IPS-11a (cell line): ENCODE data around the gene DDX18.
A peak's percentile ranks its signal among the peaks of the same experiment; 100 is the strongest.

Source experiments
- H3K4me3 ChIP-seq: one replicate; pipeline ENCODE4 v1.5.1; 2013; ENCODE audit warnings: low read depth, low read length, control low read depth

Gene DDX18

DNA sequence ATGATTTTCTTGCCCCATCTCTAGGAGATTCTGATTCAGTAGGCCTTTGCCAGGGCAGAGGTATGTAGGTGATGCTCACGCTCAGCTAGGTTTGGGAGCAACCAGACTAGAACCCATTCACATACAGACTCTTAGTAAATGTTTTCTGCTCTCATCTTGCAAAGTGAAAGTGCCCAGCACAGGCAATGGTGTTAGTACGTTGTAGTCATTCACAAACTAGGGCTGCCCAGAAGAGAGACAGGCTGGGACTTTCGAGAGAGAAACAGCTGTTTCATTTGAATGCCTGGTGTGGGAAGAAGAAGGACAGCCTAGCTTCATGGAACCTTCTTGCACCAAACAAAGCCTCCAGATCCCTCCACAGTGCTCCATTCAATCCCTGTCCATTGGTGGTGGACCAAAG, 19.4 kb downstream of the DDX18 start:
- H3K4me3 ChIP-seq = no peak overlapping the region

DNA sequence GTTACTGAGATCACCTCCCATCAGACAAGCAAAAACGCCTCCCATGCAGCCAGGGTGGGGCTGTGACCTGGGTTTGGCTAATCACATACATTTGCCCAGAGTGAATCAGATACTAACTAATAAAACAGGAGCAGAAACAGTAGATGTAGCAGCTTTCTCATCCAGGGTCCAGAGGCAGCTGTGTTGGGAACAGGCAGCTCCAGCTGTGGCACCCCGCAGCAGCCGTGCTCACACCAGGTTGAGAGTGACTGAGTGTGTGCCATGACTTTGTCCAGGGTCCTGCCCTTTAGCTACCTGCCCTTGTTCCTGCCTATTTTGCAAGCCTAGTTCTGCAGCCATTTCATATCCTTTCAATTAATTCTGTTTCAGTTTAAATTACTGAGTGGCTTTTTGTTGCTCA, 20.5 kb downstream of the DDX18 start:
- no peak overlapping the region for H3K4me3 ChIP-seq

DNA sequence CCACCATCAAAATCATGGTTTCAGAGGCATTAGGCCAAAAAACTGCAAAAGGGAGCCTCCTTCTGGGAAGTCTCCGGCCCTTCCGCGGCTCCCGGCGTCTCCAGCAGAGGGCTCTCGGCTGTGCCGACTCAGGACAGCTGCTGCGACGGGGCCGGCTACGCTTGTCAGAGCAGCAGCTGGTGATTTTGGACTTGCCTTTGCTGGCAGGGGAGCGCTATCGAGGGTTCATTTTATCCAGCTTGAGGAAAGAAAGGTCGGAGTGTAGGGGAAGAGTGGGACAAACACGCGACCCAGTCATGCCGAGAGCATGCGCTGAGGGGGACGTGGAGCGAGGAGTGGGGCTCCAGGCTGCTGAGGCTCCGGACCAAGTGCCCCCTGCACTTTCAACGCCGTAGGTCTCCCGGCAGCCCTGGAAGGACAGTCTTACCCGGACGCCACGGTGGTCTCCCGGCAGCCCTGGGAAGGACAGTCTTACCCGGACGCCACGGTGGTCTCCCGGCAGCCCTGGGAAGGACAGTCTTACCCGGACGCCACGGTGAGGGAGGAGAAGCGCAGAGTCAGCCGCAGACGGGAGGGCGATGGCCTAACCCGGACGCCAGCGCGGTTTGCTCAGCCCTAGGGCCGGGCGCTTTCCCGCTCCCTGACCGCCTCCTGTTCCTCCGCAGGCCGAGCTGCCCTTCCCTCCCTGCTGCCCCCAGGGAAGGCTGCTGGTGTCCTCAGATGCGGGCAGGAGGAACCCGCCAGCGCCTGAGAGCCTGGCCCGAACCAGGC, 21.7 kb downstream of the DDX18 start:
- H3K4me3 ChIP-seq = peak overlapping the region; percentile 17

DNA sequence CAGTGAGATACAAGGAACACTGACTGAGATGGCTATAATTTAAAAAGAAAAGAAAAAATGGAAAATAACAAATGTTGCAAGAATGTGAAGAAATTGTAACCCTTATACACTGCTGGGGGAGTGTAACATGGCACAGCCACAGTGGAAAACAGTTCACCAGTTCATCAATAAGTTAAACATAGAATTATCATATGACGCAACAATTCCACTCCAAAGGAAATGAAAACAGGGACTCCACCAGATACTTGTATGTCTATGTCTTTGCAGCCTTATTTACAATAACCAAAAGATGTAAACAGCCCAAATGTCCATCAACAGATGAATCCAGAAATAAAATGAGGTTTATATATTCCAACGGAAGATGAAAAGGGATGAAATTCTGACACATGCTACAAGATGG, 30.8 kb downstream of the DDX18 start:
- no peak overlapping the region for H3K4me3 ChIP-seq

DNA sequence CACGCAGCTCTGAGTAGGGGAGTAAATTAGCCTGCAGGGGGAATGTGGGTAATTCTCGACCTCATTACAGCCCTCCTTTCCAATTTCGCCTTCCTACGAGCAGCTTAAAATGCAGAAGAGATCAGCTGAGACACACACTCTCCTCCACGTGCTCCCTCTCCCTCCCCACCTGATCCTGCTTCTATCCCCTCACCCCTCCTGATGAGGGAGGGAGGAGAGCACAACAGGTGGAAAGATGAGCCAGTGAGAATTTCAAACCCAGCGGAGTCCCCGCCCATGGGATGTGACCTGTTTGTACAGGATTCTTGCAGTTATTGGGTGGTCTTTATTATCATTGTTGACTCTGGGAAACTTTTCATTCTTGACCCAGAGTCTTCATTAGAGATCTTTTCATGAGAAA, 35.5 kb downstream of the DDX18 start:
- no peak overlapping the region for H3K4me3 ChIP-seq

DNA sequence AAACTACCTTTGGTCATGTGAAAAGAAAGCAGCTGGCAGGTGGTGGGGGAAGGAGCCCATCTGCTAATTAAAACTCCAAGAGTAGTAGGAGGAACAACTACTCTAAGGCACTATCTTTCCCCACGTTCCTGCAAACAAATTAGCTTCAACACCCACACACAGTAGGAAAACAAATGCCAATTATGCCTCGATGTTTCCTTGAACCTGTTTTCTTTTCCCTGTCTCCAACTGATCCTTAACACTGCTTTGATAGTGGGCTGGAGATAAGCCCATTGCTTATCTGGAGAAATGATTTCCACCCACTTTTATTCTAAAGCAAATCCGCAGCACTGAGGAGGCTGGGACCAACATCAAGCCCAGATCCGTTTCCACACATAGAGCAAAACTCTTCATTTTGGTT, 36.0 kb downstream of the DDX18 start:
- no peak overlapping the region for H3K4me3 ChIP-seq

DNA sequence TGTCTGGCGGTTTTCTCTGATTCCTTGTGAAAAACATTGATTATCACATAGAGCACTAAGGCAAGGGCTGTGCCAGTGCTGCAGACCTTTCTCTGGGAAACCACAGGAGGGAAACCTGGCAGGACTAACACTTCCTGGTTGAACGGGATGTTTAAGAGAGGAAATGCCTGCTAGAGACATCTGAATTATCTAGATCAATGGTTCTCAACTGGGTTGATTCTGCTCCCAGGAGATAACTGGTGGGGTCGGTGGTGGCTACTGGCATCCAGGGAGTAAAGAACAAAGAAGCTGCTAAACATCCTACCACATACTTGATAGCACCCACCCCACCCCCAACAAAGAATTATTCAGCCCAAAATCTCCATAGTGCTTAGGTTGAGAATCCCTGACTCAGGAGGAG, 37.5 kb downstream of the DDX18 start:
- no peak overlapping the region for H3K4me3 ChIP-seq

DNA sequence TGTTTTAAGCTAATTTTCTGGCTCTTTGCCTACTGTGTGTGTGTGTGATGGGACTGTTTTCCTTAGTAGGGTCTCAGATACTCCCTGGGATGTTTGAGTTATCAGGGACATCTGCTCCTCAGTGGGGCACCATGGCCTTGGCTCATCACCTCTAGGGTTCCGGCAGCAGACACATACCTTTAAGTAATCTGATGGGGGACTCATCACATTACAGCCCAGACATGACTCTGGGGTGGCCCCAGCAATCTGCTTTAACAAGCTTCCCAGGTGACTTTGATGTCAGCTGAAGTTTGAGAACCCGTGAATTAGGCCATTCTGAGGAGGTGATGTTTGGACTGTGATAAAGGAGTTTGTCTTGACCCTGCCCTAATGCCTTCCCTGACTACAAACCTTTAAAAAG, 38.8 kb downstream of the DDX18 start:
- no peak overlapping the region for H3K4me3 ChIP-seq

DNA sequence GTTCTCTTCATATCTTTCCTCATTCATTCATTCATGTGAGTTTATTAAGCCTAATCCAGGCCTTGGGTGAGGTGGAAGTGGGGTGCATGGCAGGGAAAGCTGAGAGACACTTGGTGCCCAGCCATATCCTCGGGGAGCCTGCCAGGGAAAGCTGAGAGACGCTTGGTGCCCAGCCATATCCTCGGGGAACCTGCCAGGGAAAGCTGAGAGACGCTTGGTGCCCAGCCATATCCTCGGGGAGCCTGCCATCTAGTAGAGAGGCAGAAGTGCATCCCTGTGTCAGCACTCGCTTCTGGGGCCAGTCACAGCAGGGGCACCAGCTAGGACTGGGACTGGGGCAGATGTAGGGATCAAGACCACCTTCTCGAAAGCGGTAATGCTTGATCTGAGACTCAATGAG, 39.4 kb downstream of the DDX18 start:
- H3K4me3 ChIP-seq = no peak overlapping the region

DNA sequence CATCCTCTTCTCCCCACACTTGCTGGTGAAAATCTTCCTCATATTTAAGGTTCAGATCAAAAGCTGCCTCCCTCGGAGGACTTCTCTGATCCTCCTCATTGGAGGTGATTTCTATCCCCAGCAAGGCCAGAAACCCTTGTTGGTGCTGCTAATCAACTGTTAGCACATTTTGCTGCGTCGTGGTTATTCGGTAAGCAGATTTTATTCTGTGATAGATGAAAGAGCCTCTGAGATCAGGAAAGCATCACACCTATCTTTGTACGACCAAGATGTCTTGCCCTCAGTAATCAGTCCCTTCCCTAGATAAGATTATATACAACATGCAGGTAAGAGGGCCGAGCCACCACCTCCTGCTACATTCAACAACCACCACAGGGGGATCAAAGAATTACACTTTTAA, 40.1 kb downstream of the DDX18 start:
- no peak overlapping the region for H3K4me3 ChIP-seq

DNA sequence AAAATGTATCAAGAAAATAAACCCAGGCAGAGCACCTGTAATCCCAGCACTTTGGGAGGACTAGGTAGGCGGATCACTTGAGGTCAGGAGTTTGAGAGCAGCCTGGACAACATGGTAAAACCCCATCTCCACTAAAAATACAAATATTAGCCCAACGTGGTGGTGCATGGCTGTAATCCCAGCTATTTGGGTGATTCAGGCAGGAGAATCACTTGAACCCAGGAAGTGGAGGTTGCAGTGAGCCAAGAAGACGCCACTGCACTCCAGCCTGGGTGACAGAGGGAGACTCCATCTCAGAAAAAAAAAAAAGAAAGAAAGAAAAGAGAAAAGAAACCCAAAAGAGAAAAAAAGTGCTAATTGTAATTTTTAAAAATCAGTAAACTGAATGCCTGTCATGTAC, 41.4 kb downstream of the DDX18 start:
- H3K4me3 ChIP-seq = no peak overlapping the region

DNA sequence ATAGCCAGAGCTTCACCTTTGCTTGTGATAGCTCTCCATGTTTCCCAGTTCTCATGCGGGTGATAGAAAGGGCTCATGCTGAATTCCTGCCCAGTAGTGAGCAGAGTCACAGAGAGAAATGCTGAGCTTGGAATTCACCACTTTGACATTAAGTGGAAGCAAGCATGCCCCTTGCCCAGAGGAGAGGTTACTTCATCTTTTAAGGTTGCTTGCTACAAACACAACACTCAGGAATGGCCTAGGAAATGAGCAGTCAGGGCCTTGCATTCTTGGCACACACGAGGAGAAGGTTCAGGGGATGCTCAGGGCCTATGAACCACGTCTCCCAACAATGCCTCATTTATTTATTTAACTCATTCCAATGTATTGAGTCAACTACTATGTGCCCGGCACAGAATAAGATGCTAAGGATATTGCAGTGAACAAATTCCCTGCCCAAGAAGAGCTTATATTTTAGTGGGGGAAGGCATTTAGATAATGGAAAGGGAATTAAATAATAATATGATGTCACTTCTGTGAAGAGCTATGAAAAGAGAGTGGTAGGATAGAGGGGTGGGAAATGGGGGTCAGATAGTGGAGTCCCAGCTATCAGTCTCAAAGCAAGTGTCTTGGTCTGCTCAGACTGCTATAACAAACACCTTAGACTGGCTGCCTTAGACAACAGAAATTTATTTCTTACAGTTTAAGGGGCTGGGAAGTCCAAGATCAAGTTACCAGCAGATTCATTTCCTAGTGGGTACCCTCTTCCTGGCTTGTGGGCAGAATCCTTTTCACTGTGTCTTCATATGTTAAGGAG, 42.1 kb downstream of the DDX18 start:
- H3K4me3 ChIP-seq = no peak overlapping the region

DNA sequence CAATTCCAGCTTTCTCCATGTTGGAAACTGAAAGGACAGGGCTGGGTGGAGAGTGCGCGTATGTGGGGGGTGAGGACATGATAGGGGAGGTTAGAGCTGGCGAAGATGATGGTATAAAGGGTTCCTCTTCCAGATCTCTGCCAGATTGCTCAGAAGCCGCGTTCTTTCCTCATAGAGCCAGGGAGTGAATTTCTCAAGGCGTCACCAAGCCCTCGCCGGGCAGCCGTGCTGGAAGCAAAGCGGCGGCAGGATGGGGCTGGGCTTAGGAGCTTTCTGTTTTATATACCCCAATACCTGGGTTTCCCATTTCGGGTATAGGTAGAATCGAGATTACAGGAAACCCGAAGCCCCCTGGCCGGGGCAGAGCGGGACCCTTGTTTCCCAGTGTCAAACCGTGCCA, 43.8 kb downstream of the DDX18 start:
- H3K4me3 ChIP-seq = no peak overlapping the region

DNA sequence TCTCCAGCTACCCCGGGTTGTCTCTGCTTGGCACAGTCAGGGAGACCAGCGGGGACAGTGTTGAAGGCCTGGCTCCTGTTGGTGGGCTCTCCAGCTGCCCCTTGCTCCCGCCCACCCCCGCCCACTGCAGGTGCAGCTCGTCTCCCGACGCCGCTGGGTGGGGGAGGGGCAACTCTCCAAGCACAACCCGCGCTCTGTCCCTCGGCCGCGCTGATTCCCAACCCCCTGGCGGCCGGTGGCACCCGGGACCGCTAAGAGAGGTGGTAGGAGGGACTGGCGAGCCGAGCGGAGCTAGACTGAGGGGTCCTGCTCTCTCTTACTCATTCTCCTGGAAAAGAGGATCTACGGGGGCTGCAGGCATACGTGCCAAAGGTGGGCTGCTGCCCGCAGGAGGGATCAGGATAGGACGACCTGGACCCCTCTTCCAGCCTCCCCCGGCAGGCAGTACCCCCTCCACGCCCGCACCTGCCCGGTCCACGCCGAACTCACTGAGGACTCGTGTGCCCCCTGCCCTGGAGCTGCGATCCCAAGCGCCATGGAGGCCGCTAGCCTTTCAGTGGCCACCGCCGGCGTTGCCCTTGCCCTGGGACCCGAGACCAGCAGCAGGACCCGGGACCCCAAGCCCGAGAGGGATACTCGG, 44.5 kb downstream of the DDX18 start:
- no peak overlapping the region for H3K4me3 ChIP-seq

DNA sequence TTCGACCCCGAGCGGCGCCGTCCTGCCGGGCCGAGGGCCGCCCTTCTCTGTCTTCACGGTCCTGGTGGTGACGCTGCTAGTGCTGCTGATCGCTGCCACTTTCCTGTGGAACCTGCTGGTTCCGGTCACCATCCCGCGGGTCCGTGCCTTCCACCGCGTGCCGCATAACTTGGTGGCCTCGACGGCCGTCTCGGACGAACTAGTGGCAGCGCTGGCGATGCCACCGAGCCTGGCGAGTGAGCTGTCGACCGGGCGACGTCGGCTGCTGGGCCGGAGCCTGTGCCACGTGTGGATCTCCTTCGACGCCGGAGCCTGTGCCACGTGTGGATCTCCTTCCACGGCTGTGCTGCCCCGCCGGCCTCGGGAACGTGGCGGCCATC, 45.0 kb downstream of the DDX18 start:
- H3K4me3 ChIP-seq = no peak overlapping the region

DNA sequence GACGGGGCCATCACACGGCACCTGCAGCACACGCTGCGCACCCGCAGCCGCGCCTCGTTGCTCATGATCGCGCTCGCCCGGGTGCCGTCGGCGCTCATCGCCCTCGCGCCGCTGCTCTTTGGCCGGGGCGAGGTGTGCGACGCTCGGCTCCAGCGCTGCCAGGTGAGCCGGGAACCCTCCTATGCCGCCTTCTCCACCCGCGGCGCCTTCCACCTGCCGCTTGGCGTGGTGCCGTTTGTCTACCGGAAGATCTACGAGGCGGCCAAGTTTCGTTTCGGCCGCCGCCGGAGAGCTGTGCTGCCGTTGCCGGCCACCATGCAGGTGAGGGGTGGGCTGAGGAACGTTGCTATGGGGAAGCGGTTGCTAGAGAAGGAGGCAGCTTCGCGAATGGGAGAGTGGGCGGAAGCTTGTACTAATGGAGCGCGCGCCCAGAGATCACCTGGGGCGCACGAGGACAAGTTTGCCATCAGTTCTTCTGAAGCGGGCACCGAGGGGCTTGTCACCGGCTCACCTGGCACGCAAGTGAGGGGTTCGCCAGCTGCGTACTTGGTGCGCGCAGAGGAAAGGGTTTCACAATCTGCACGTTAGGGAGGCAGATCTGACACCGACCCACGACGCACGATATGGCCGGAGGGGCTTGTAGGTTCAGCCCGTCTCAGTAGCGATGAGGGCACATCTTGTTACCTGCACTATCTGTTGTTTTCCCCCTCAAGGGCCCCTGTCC, 45.6 kb downstream of the DDX18 start:
- H3K4me3 ChIP-seq = no peak overlapping the region

DNA sequence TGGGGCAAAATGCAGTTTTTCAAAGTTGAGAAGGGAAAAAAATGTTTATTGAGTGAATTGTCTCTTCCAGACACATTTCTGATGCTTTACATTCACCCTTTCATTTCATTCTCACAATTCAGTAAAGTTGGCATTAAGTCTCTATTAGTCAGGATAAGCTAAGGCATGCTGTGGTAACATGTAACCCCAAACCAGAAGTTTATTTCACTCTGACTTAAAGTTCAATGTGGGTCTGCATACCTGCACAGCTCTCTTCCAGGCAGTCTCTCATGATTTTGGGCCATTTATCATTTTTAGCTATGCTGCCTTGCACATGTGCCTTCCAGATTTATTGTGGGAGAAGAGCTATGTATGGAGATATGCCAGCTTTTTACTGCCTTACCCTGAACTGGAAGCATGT, 48.0 kb downstream of the DDX18 start:
- no peak overlapping the region for H3K4me3 ChIP-seq

DNA sequence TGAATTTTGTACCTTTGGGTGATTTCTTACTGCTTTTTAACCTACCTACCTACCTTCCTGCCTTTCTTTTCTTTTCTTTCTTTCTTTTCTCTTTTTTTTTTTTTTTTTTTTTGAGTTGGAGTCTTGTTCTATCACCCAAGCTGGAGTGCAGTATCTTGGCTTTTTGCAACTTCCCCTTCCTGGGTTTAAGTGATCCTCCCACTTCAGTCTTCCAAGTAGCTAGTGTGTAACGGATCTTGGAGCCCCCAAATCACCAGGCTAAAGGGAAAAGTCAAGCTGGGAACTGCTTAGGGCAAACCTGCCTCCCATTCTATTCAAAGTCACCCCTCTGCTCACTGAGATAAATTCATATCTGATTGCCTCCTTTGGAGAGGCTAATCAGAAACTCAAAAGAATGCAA, 61.3 kb downstream of the DDX18 start:
- no peak overlapping the region for H3K4me3 ChIP-seq

DNA sequence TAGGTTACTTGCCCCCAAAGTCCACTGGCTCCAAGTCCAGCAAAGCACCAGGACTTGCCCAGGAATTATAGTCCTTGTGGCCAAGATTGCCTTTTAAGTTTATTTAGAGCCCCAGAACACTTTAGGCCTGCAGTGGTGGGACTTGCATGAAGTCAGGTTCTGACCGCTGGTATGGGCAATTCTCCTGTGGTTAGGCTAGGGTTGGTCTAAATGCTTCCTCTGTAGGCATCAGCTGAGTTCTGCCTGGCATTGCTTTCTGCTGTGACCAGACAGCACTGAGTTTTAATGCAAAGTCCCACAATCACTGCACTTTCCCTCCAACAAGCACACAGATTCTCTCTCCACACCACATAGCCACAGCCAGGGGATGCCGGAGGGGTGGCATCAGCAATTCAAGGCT, 64.5 kb downstream of the DDX18 start:
- H3K4me3 ChIP-seq = no peak overlapping the region
